Skeletal muscle satellite cell (primary cell): ENCODE measurements around the gene LMX1B.

ENCODE experiments used
- H3K27me3 ChIP-seq: 2 replicates; pipeline ENCODE4 v1.7.0; 2013; ENCODE audit warnings: low read length; ENCODE audit not compliant: control insufficient read depth, insufficient read depth
- H3K36me3 ChIP-seq: 2 replicates; pipeline ENCODE4 v1.7.0; 2013; ENCODE audit warnings: mild to moderate bottlenecking, control low read depth, low read length; ENCODE audit not compliant: insufficient read depth
- H3K4me1 ChIP-seq: 2 replicates; pipeline ENCODE4 v1.7.0; 2013; ENCODE audit warnings: low read length; ENCODE audit not compliant: control insufficient read depth, insufficient read depth
- H3K4me2 ChIP-seq: 2 replicates; pipeline ENCODE4 v1.7.0; 2013; ENCODE audit warnings: mild to moderate bottlenecking, low read length
- H3K4me3 ChIP-seq: 2 replicates; pipeline ENCODE4 v1.7.0; 2013; ENCODE audit warnings: low read length
- H3K9ac ChIP-seq: 2 replicates; pipeline ENCODE4 v1.7.0; 2013; ENCODE audit warnings: mild to moderate bottlenecking, low read depth, low read length, moderate library complexity
- H3K9me3 ChIP-seq: replicated peaks from 2 replicates; pipeline ENCODE4 v1.7.0; 2013; ENCODE audit warnings: mild to moderate bottlenecking, control low read depth, low read length

The LMX1B gene

GRCh38 chr9:126587187-126588185, 26.2 kb upstream of the LMX1B start:
- Histone ChIP-seq H3K27me3 (peaks cover 58% of the 10 kb centered on the region), H3K4me3 (no peak overlapping the region), H3K36me3 (no peaks in the 10 kb centered on the region), H3K9ac (no peak overlapping the region), H3K4me2 (no peak overlapping the region), H3K9me3 (no peaks in the 10 kb centered on the region), H3K4me1 (no peaks in the 10 kb centered on the region)

- H3K9me3 ChIP-seq, result no peaks in the 10 kb centered on the region
- no peaks in the 10 kb centered on the region for H3K4me1 ChIP-seq
- no peaks in the 10 kb centered on the region for H3K36me3 ChIP-seq
- H3K27me3 ChIP-seq, result peaks cover 48% of the 10 kb centered on the region
- no peak overlapping the region for H3K9ac ChIP-seq
- no peak overlapping the region for H3K4me3 ChIP-seq
- no peak overlapping the region for H3K4me2 ChIP-seq
Measured at GRCh38 chr9:126588491-126589168, 25.1 kb upstream of the LMX1B start.

GRCh38 chr9:126589349-126589748, 24.4 kb upstream of the LMX1B start:
- peaks cover 51% of the 10 kb centered on the region for H3K27me3 ChIP-seq
- H3K36me3 ChIP-seq, result no peaks in the 10 kb centered on the region
- H3K4me1 ChIP-seq, result no peaks in the 10 kb centered on the region
- no peak overlapping the region for H3K4me3 ChIP-seq
- H3K9ac ChIP-seq, result no peak overlapping the region
- no peaks in the 10 kb centered on the region for H3K9me3 ChIP-seq
- H3K4me2 ChIP-seq, result no peak overlapping the region

GRCh38 chr9:126591083-126591482, 22.6 kb upstream of the LMX1B start:
- no peak overlapping the region for H3K4me2 ChIP-seq
- H3K27me3 ChIP-seq, result peaks cover 57% of the 10 kb centered on the region
- no peak overlapping the region for H3K4me3 ChIP-seq
- no peaks in the 10 kb centered on the region for H3K36me3 ChIP-seq
- H3K9me3 ChIP-seq, result no peaks in the 10 kb centered on the region
- no peak overlapping the region for H3K9ac ChIP-seq
- no peaks in the 10 kb centered on the region for H3K4me1 ChIP-seq

- H3K27me3 ChIP-seq, result peaks cover 50% of the 10 kb centered on the region
- H3K9me3 ChIP-seq, result no peaks in the 10 kb centered on the region
- H3K4me2 ChIP-seq, result no peak overlapping the region
- H3K4me1 ChIP-seq, result no peaks in the 10 kb centered on the region
- no peak overlapping the region for H3K4me3 ChIP-seq
- no peak overlapping the region for H3K9ac ChIP-seq
- no peaks in the 10 kb centered on the region for H3K36me3 ChIP-seq
Measured at GRCh38 chr9:126591922-126592321, 21.8 kb upstream of the LMX1B start.

- Histone ChIP-seq H3K36me3 (no peaks in the 10 kb centered on the region), H3K4me1 (no peaks in the 10 kb centered on the region), H3K9ac (no peak overlapping the region), H3K27me3 (peaks cover 49% of the 10 kb centered on the region), H3K4me3 (no peak overlapping the region), H3K4me2 (no peak overlapping the region), H3K9me3 (no peaks in the 10 kb centered on the region)
Measured at GRCh38 chr9:126592461-126592860, 21.3 kb upstream of the LMX1B start.

GRCh38 chr9:126595982-126596381, 17.7 kb upstream of the LMX1B start:
- Histone ChIP-seq H3K4me1 (no peaks in the 10 kb centered on the region), H3K9ac (no peak overlapping the region), H3K27me3 (peaks cover 41% of the 10 kb centered on the region), H3K9me3 (no peaks in the 10 kb centered on the region), H3K4me3 (no peak overlapping the region), H3K4me2 (no peak overlapping the region), H3K36me3 (no peaks in the 10 kb centered on the region)

GRCh38 chr9:126599047-126599650, 14.6 kb upstream of the LMX1B start:
- Histone ChIP-seq H3K4me2 (no peak overlapping the region), H3K4me1 (no peaks in the 10 kb centered on the region), H3K9me3 (no peaks in the 10 kb centered on the region), H3K36me3 (no peaks in the 10 kb centered on the region), H3K9ac (no peak overlapping the region), H3K27me3 (peaks cover 41% of the 10 kb centered on the region), H3K4me3 (no peak overlapping the region)

GRCh38 chr9:126604059-126605055, 9.4 kb upstream of the LMX1B start:
- Histone ChIP-seq H3K4me3 (no peak overlapping the region), H3K27me3 (peaks cover 60% of the 10 kb centered on the region), H3K4me1 (no peaks in the 10 kb centered on the region), H3K9ac (no peak overlapping the region), H3K4me2 (no peak overlapping the region), H3K9me3 (no peaks in the 10 kb centered on the region), H3K36me3 (no peaks in the 10 kb centered on the region)

- Histone ChIP-seq H3K4me3 (no peak overlapping the region), H3K4me2 (no peak overlapping the region), H3K36me3 (no peaks in the 10 kb centered on the region), H3K9me3 (no peaks in the 10 kb centered on the region), H3K27me3 (peaks cover 73% of the 10 kb centered on the region), H3K4me1 (no peaks in the 10 kb centered on the region), H3K9ac (no peak overlapping the region)
Measured at GRCh38 chr9:126605792-126606482, 7.8 kb upstream of the LMX1B start.
